PC-3 (cell line): Measurements from ENCODE around the gene TAS1R1.

ENCODE experiments used
- CTCF ChIP-seq: fragments of 300-600 bp; sonication (generic); conservative IDR thresholded peaks from 2 replicates; pipeline ENCODE4 v1.5.1; 2017; ENCODE audit warnings: antibody characterized with exemption, low read depth, mild to moderate bottlenecking, low read length
- EZH2 ChIP-seq: fragments of 300-600 bp; sonication (generic); IDR thresholded peaks from one replicate; pipeline ENCODE4 v1.6.1; 2017; ENCODE audit warnings: antibody characterized with exemption, mild to moderate bottlenecking, low read length; ENCODE audit not compliant: unreplicated experiment
- EZH2phosphoT487 ChIP-seq: fragments of 300-600 bp; sonication (generic); IDR thresholded peaks from 2 replicates; pipeline ENCODE4 v1.6.1; 2018; ENCODE audit warnings: mild to moderate bottlenecking, antibody characterized with exemption, low read length, borderline replicate concordance

- TF ChIP-seq EZH2: no peak
- no peak; the same call in 1 of the 2 replicates for TF ChIP-seq CTCF
- TF ChIP-seq EZH2phosphoT487: peak; percentile 76; the same call in 1 of the 2 replicates
Measured at GRCh38 chr1:6601049-6601922, 46.2 kb downstream of the TAS1R1 start.
